ENCODE results near the gene KCNJ3.

Gene KCNJ3

DNA sequence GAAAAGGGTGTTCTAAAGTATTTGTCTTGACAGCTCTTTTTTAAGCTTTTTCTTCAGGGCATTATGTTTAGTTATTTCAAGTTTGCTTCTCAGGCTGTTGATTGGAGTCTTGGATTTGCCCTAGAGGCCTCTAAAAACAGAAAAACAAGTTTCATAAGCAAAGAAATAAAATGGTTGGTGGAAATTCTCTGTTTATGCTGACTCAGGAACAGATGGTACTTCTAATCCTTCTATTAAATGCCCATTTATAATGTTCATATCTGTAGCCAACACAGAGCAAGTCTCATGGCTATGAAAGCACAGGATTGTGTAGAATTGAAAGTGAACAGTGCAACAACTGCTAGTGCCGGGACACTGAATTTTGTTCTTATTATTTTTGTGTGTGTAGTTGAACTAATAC lies 60.4 kb downstream of the KCNJ3 start:
- no peaks in the 10 kb centered on the region for H3K9me3 Mint-ChIP-seq
- no peak for ATAC-seq

DNA sequence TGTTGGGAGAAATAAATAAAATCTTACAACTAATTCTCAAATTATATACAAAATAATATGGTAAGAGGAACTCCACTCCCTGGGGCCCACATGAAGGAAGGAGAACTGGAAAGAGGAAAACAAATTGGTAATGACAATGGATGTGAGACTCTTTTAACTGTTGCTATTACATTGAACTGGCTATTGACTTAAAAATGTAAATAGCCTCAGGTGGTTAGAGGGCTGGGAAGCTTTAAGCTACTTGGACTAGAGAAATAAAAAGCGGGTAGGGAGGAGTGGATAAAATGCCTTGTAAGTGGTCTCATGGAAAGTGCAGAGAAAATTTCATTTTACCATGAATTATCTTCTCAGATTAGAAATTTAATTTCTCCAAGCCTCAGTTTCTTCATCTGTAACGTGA lies 64.1 kb downstream of the KCNJ3 start:
- no peak overlapping the region for H3K4me3 Mint-ChIP-seq
- no peak overlapping the region for H3K27ac Mint-ChIP-seq
- no peaks in the 10 kb centered on the region for H3K27me3 Mint-ChIP-seq
- ATAC-seq (no peak), DNase-seq (no peak)
- H3K4me1 Mint-ChIP-seq: no peaks in the 10 kb centered on the region
- no peaks in the 10 kb centered on the region for H3K36me3 Mint-ChIP-seq (ENCODE audit: low read depth)
- no peaks in the 10 kb centered on the region for H3K9me3 Mint-ChIP-seq

More for the DNA sequence above, 60.4 kb downstream of the KCNJ3 start:
- H3K27me3 Mint-ChIP-seq: no peaks in the 10 kb centered on the region
- H3K27ac Mint-ChIP-seq: no peak overlapping the region
- H3K36me3 Mint-ChIP-seq (ENCODE audit: low read depth): no peaks in the 10 kb centered on the region
- no peak overlapping the region for H3K4me3 Mint-ChIP-seq
- no peaks in the 10 kb centered on the region for H3K4me1 Mint-ChIP-seq
- DNase-seq: no peak

DNA sequence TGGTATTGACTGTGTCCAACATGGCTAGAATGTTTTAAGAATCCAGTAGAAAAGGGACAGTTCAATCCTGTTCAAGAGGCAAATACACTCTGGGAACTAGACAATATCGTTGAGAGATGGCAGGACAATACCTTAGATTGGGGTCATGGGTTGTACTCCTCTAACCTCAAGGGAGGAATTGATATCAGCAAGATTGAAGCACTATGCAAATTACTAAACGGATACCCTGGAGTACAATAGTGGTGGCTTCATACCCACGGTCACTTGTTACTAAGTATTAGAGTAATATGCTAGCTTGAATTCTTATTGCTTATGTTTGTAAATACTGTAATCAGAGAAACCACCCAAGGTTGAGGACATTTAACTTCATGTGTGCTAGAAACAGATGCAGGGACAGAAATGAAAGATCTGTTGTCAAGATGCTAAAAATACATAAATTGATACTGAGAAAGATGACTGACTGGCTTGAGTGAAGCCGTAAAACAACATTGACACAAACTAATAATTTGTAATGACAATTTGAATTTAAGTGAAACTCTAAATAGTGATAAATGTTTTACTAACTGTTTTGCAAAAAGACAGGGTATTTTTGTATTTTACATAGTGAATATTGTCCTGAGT lies 73.3 kb downstream of the KCNJ3 start:
- ATAC-seq: no peak
- Mint-ChIP-seq H3K27ac (no peak overlapping the region), H3K9me3 (peaks cover 4% of the 10 kb centered on the region), H3K27me3 (no peaks in the 10 kb centered on the region), H3K36me3 (ENCODE audit: low read depth) (no peaks in the 10 kb centered on the region), H3K4me1 (no peaks in the 10 kb centered on the region), H3K4me3 (no peak overlapping the region)
- DNase-seq: no peak

DNA sequence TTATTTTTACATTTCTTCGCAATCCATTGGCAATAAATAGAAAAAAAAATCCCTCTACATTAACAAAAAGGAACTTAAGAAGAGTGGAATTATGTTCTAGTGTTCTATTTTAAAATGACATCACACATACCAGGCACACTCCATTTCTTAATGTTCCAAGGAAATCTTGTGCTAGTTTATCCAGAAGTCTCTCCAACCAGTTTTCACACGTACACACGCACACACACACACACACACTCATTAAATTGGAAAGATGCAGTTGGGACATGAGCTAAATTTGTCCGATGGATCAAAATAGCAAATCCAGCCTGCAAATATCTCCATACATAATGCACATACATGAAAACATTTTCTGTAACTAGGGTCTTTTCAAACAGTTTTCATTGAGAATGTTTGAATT lies 78.3 kb downstream of the KCNJ3 start:
- Mint-ChIP-seq H3K36me3 (ENCODE audit: low read depth) (no peaks in the 10 kb centered on the region), H3K9me3 (peaks cover 4% of the 10 kb centered on the region), H3K27me3 (no peaks in the 10 kb centered on the region), H3K4me1 (no peaks in the 10 kb centered on the region), H3K4me3 (no peak overlapping the region), H3K27ac (no peak overlapping the region)
- ATAC-seq (no peak), DNase-seq (no peak)

DNA sequence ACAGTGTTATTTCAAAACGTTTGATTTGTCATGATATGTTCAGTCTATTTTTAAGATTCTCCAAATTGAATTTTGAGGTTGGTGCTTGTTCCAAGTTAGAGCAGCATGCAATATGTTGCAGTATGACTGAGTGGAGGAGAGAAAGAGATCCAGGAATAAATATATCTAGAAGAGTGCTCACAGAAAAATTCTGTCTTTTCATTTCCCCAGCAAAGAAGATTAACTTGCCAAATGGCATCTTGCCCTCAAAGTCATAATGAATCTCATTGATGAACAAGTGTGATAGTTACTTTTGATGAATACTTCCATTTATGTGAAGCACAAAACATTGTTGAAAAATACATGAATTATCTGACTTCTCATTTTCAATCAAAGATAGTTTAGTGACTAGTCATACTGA lies 95.9 kb downstream of the KCNJ3 start:
- ATAC-seq (no peak), DNase-seq (no peak)
- Mint-ChIP-seq H3K4me3 (no peak overlapping the region), H3K4me1 (no peaks in the 10 kb centered on the region), H3K27ac (no peak overlapping the region), H3K36me3 (ENCODE audit: low read depth) (no peaks in the 10 kb centered on the region), H3K9me3 (peaks cover 6% of the 10 kb centered on the region), H3K27me3 (no peaks in the 10 kb centered on the region)

DNA sequence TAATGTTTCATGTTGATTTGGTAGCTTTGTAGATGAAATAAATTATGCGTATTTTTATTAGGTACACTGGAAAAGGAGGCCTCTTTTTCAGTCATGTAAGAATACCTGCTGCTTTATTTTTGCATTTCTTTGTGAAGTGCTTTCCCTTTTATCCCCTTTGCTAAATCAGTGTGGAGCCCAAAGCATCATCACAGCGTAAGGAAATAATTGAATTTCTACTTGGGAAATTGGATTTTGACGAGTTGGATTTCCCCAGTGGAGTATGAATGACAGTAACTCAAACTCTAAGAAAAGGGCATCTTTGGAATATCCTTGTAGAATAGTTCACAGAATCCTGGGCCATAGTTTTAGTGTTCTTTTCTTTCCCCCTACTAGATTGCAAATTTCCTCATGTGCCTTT lies 97.2 kb downstream of the KCNJ3 start:
- H3K36me3 Mint-ChIP-seq (ENCODE audit: low read depth): no peaks in the 10 kb centered on the region
- no peak for ATAC-seq
- no peaks in the 10 kb centered on the region for H3K4me1 Mint-ChIP-seq
- no peak overlapping the region for H3K4me3 Mint-ChIP-seq
- DNase-seq: no peak
- no peak overlapping the region for H3K27ac Mint-ChIP-seq
- H3K9me3 Mint-ChIP-seq: no peaks in the 10 kb centered on the region
- no peaks in the 10 kb centered on the region for H3K27me3 Mint-ChIP-seq

DNA sequence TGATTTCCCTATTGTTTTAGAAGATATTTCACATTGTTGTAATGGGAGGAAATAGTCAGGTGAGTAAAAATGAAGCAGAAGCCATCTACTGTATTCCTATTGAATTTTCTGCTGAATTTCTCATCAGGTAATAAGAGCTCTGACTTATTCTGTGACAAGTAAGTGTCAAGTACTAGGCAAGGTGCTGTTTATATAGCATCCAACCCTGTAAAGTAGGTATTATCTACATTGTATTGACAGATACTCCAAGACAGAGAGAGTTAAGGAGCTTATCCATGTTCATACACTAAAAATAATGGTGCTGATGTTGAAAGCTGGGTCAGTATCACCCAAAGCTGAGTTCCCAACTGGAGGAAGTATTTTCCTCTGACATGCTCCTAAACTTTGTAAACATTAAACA lies 106.0 kb downstream of the KCNJ3 start:
- Mint-ChIP-seq H3K27me3 (no peaks in the 10 kb centered on the region), H3K4me3 (no peak overlapping the region), H3K36me3 (ENCODE audit: low read depth) (no peaks in the 10 kb centered on the region), H3K27ac (no peak overlapping the region), H3K4me1 (no peaks in the 10 kb centered on the region), H3K9me3 (no peaks in the 10 kb centered on the region)
- DNase-seq (no peak), ATAC-seq (no peak)

DNA sequence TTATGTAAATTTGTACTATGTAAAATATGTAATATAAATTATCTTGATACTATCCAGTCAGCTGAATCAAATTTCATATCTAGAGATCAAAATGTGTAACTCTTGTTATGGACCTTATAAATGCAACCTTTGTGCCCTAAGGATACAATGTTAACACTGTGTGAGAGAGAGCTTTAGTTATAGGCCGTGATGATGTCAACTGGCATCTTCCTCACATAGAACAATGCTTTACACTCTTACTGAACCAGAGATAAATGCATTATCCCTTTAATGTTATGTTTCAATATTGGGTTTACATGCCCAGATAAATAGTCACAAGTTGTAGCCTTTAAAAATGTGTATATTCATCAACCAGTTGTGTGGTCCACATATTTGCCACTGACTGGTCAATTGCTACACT lies 115.1 kb downstream of the KCNJ3 start:
- Mint-ChIP-seq H3K9me3 (no peaks in the 10 kb centered on the region), H3K36me3 (ENCODE audit: low read depth) (no peaks in the 10 kb centered on the region), H3K27me3 (no peaks in the 10 kb centered on the region), H3K27ac (no peak overlapping the region), H3K4me3 (no peak overlapping the region), H3K4me1 (no peaks in the 10 kb centered on the region)
- DNase-seq (no peak), ATAC-seq (no peak)

DNA sequence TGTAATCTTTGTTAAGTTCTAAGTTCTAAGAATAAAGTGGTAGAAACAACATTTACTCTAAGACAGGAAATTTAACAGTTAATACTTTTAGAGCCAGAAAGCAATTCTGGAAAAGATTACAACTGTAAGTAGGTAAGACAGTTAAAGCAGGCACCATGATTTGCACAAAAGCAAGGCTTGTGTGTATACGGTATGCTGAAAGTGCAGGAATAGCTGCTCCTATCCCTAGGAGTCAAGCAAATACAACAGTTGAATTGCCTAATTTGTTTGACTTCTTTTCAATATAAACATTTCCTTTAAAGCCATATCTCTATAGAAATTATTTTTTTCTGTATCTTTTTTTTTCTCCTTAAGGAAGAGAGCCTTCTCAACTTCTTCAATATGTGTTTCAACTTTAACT lies 116.4 kb downstream of the KCNJ3 start:
- no peak overlapping the region for H3K4me3 Mint-ChIP-seq
- no peaks in the 10 kb centered on the region for H3K9me3 Mint-ChIP-seq
- ATAC-seq (no peak), DNase-seq (no peak)
- no peaks in the 10 kb centered on the region for H3K4me1 Mint-ChIP-seq
- H3K27ac Mint-ChIP-seq: no peak overlapping the region
- H3K27me3 Mint-ChIP-seq: no peaks in the 10 kb centered on the region
- H3K36me3 Mint-ChIP-seq (ENCODE audit: low read depth): no peaks in the 10 kb centered on the region

DNA sequence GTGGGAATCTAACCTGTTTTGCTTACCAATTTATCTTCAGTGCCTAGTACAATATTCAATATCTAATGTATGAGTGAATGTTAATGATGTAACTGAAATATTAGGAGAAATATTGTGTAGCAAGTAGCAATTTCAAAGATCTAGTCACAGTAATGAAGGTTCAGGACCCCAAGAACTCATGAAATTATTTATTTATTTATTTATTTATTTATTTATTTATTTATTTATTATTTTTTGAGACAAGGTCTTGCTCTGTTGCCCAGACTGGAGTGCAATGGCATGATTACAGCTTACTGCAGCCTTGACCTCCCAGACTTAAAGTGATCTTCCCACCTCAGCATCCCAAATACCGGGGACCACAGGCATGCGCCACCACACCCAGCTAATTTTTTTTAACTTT lies 126.9 kb downstream of the KCNJ3 start:
- Mint-ChIP-seq H3K27ac (no peak overlapping the region), H3K27me3 (no peaks in the 10 kb centered on the region), H3K9me3 (peaks cover 4% of the 10 kb centered on the region), H3K4me3 (no peak overlapping the region), H3K4me1 (no peaks in the 10 kb centered on the region), H3K36me3 (ENCODE audit: low read depth) (no peaks in the 10 kb centered on the region)
- DNase-seq: no peak
- ATAC-seq: no peak

DNA sequence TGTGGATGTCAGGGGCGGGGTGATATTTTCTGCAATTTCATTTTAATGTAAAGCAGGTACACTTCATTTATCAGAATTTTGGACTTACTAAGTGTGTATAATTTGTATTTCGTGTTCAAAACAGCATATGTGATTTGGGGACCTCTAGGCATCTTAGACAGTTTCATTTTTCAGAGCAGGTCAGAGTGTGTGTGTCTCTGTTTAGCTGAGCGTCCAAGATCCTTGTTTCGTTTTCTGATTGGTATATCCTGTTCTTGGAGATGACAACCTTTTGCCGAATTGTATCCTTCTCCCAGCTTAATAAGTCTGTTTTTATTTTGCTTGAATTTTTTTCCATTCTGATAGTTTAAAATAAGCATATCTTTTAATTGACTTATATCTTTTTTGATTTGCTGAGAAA lies 128.3 kb downstream of the KCNJ3 start:
- no peak overlapping the region for H3K27ac Mint-ChIP-seq
- H3K4me1 Mint-ChIP-seq: no peaks in the 10 kb centered on the region
- ATAC-seq (no peak), DNase-seq (no peak)
- no peaks in the 10 kb centered on the region for H3K36me3 Mint-ChIP-seq (ENCODE audit: low read depth)
- no peaks in the 10 kb centered on the region for H3K27me3 Mint-ChIP-seq
- H3K4me3 Mint-ChIP-seq: no peak overlapping the region
- no peaks in the 10 kb centered on the region for H3K9me3 Mint-ChIP-seq

DNA sequence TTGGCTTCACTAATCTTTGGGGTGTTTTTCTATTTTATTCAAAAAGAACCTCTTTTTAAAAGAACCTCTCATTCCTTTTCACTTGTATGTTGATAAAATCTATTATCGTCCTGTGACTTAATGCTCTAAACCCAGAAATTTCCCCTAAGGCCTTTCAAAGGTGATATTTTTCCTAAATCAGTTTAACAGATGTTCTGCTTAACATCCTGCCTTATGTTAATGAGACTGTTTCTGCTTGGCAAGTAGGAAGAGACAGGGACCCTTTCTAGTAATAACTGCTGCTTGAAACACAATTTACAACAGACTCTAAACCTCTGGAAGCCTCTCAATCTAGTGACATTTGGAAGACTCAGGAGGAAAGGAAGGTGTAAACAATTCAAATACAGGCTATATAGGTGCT lies 128.8 kb downstream of the KCNJ3 start:
- no peak for DNase-seq
- Mint-ChIP-seq H3K36me3 (ENCODE audit: low read depth) (no peaks in the 10 kb centered on the region), H3K27me3 (no peaks in the 10 kb centered on the region), H3K4me3 (no peak overlapping the region), H3K27ac (no peak overlapping the region), H3K9me3 (no peaks in the 10 kb centered on the region), H3K4me1 (no peaks in the 10 kb centered on the region)
- ATAC-seq: no peak

DNA sequence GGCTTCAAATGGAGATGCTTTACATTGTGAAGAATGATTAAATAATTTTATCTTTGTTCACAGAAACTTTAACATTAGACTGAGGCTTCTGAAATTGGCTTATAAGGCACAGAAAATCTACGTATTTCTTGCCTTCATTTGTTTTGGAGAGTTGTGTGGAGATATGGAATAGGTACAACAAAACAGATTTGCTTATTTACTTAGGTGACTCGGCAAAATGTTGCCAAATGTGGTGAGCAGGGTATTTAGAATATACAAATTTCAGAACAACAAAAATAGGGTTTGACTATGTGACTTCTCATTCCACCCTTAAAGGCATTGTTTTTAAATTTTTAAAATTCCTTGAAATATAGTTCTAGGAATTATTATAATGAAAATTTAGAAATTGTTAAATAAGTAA lies 134.2 kb downstream of the KCNJ3 start:
- H3K4me3 Mint-ChIP-seq: no peak overlapping the region
- DNase-seq: no peak
- no peaks in the 10 kb centered on the region for H3K4me1 Mint-ChIP-seq
- peaks cover 6% of the 10 kb centered on the region for H3K9me3 Mint-ChIP-seq
- H3K27ac Mint-ChIP-seq: no peak overlapping the region
- H3K36me3 Mint-ChIP-seq (ENCODE audit: low read depth): no peaks in the 10 kb centered on the region
- H3K27me3 Mint-ChIP-seq: no peaks in the 10 kb centered on the region
- no peak for ATAC-seq

DNA sequence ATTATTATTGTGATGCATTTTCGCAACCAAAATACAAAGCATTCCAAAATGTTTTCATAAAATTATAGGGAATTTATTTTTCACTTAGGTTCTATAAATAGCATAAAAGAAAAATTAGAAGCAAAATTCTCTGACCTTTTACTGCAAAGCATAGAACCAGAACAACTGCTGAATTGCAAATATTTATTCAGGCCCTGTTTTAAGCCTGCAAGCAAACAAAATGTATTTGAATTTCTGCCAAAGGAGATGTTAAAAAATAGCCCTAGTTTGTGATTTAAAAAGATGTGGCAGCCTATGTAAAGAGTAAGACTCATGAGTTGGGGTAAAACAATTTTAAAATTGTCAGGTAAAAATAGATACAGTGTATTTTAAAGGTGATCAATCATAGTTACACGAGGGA lies 138.1 kb downstream of the KCNJ3 start:
- ATAC-seq (no peak), DNase-seq (no peak)
- no peaks in the 10 kb centered on the region for H3K36me3 Mint-ChIP-seq (ENCODE audit: low read depth)
- peaks cover 6% of the 10 kb centered on the region for H3K9me3 Mint-ChIP-seq
- H3K4me1 Mint-ChIP-seq: no peaks in the 10 kb centered on the region
- no peak overlapping the region for H3K27ac Mint-ChIP-seq
- H3K27me3 Mint-ChIP-seq: no peaks in the 10 kb centered on the region
- no peak overlapping the region for H3K4me3 Mint-ChIP-seq

DNA sequence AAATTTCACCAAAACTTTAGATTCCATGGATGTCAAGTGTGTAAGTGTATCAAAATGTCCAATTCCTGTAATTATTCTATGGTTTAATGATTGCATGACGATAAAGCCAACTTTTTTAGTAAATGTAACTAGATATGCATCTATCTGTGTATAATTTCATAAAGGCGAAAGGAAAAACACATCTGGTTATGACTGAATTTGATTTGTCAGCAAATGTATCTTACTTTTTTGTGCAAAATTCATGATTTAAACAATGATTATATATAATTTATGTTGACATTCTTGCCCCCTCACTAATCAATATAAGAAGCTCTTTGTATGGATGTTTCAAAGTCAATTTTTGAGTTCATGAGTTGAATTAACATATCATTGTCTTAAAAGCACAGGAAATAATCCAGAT lies 138.5 kb downstream of the KCNJ3 start:
- H3K36me3 Mint-ChIP-seq (ENCODE audit: low read depth): no peaks in the 10 kb centered on the region
- H3K9me3 Mint-ChIP-seq: peaks cover 6% of the 10 kb centered on the region
- DNase-seq (no peak), ATAC-seq (no peak)
- H3K27me3 Mint-ChIP-seq: no peaks in the 10 kb centered on the region
- no peak overlapping the region for H3K27ac Mint-ChIP-seq
- H3K4me3 Mint-ChIP-seq: no peak overlapping the region
- no peaks in the 10 kb centered on the region for H3K4me1 Mint-ChIP-seq

DNA sequence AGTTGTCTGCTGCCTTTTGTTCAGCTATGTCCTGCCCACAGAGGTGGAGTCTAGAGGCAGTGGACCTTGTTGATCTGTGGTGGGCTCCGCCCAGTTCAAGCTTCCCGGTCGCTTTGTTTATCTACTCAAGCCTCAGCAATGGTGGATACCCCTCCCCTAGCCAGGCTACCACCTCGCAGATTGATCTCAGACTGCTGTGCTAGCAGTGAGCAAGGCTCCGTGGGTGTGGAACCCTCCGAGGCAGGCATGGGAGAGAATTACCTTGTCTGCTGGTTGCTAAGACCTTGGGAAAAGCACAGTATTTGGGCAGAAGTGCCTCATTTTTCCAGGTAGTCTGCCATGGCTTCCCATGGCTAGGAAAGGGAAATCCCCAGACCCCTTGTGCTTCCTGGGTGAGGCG lies 146.0 kb downstream of the KCNJ3 start:
- H3K4me3 Mint-ChIP-seq: no peak overlapping the region
- H3K9me3 Mint-ChIP-seq: no peaks in the 10 kb centered on the region
- no peaks in the 10 kb centered on the region for H3K36me3 Mint-ChIP-seq (ENCODE audit: low read depth)
- ATAC-seq (no peak), DNase-seq (no peak)
- no peaks in the 10 kb centered on the region for H3K27me3 Mint-ChIP-seq
- H3K27ac Mint-ChIP-seq: no peak overlapping the region
- H3K4me1 Mint-ChIP-seq: no peaks in the 10 kb centered on the region

All from activated naive CD8-positive, alpha-beta T cell treated with anti-CD3 and anti-CD28 coated beads, Interleukin-2, amount 50 U/mL, for 24 hours (primary cell).